Measurements from ENCODE around the gene MINDY2. TPM values are rescaled to one million over a fixed set of nuclear protein-coding genes. Genes with fewer than 3 reads are reported as not detected.

MINDY2 gene
- polyA plus RNA-seq, 3 donors from 2014 or later: 9.4 to 22.6 (median 16.5) TPM

DNA sequence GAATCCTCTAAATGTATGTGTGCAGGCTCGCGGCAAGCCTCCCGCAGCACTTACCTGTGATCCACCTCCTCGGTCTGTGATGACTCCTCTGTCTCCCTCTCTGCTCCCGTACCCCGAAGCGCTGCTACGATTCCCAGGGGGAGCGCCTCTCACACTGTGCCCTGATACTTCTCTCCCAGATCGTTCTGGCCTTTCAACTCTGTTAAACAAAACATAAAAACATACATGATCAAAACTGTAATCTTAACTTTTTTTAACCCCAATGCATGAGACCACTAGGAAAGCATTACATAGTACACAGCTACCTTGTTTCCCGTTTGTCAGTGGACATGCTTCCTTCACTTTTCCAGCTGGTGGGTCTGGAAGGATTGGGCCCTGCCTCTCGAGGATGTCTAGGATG lies 115.8 kb downstream of the MINDY2 start:
- H3K4me3 Mint-ChIP-seq: no peak overlapping the region
- no peak for DNase-seq
- no peaks in the 10 kb centered on the region for H3K9me3 Mint-ChIP-seq
- peak overlapping the region in 3 of 6 donors; percentile 22 to 59 (median 37) for H3K27ac Mint-ChIP-seq
- peaks cover 36 to 71% (median 60%) of the 10 kb centered on the region in 3 donors for H3K36me3 Mint-ChIP-seq
- peaks cover 2 to 13% of the 10 kb centered on the region in 2 donors for H3K4me1 Mint-ChIP-seq
- peaks cover 0 to 4% (median 0%) of the 10 kb centered on the region in 3 donors for H3K27me3 Mint-ChIP-seq (ENCODE audit: low read depth in 3 of 3)

DNA sequence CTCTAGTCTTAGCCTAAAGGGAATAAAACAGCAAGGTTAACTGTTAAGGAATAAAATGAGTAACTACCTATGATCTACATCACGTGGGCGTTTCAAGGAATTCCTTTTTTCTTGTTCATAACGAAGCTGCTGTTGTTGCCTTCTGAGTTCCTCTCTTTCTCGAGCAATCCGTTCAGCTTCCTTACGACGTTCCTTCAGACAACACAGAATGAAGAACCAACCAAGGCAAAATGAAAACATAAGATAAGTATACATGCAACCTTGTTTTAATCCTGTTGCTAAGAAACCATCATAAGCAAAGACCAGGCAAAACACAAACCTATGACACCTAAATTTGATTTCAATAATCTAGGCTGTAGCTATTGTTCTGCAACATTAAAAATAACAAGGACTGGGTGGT lies 118.3 kb downstream of the MINDY2 start:
- H3K27me3 Mint-ChIP-seq (ENCODE audit: low read depth in 3 of 3): peaks cover 0 to 2% (median 0%) of the 10 kb centered on the region in 3 donors
- peaks cover 37 to 75% (median 64%) of the 10 kb centered on the region in 3 donors for H3K36me3 Mint-ChIP-seq
- no peak overlapping the region for H3K27ac Mint-ChIP-seq
- peaks cover 0 to 5% of the 10 kb centered on the region in 2 donors for H3K4me1 Mint-ChIP-seq
- H3K4me3 Mint-ChIP-seq: no peak overlapping the region
- H3K9me3 Mint-ChIP-seq: no peaks in the 10 kb centered on the region
- DNase-seq: no peak

DNA sequence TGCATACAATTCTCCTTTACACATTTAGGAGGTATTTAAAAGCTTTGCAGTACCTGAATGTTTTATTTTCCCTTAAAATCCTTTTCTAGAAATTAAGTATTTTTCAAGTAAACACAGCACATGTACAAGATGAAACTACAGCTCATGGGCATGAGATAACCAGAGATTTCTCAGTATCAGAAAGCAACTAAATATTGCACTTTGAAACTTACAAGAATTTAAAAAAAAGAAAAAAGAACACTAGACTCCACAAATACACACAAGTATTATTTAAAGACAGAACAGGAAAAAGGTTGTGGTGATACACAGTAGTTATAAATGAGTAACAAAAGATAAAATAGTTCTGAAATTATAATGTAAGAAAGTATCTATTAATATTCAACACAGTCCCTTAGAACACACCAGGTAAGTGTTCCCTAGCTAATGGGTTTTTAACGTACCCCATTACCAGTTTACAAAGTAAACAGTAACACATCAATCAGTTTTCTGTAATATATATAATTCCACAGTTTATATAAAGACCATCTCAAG lies 127.1 kb downstream of the MINDY2 start:
- H3K4me3 Mint-ChIP-seq: no peak overlapping the region
- no peaks in the 10 kb centered on the region for H3K27me3 Mint-ChIP-seq (ENCODE audit: low read depth in 3 of 3)
- H3K4me1 Mint-ChIP-seq: peaks cover 9 to 43% of the 10 kb centered on the region in 2 donors
- peak overlapping the region in 1 of 6 donors; percentile 31 for H3K27ac Mint-ChIP-seq
- no peaks in the 10 kb centered on the region for H3K9me3 Mint-ChIP-seq
- no peak for DNase-seq
- H3K36me3 Mint-ChIP-seq: peaks cover 20 to 49% (median 27%) of the 10 kb centered on the region in 3 donors

DNA sequence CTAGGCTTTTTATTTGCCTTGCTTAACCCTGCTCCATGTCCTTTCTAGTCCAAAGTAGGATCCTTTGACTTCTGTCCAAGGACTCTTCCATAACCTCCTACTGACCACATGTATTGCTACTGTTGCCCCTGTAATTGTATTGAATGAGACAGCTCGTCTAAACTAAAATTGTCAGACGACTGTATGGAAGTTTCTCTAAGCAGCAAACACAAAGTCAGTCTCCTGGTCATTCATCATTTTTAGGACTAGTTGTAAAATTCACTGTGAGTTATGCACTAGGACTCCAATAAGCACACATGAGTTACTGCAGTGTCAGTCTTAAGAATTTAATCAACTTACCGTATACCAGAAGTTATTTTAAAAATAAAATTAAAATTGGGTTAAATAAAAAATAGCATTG lies 129.5 kb downstream of the MINDY2 start:
- peaks cover 9 to 37% of the 10 kb centered on the region in 2 donors for H3K4me1 Mint-ChIP-seq
- no peak overlapping the region for H3K4me3 Mint-ChIP-seq
- no peaks in the 10 kb centered on the region for H3K27me3 Mint-ChIP-seq (ENCODE audit: low read depth in 3 of 3)
- H3K27ac Mint-ChIP-seq: peak overlapping the region in 2 of 6 donors; percentile 17 to 40
- H3K9me3 Mint-ChIP-seq: no peaks in the 10 kb centered on the region
- DNase-seq: no peak
- H3K36me3 Mint-ChIP-seq: peaks cover 12 to 31% (median 14%) of the 10 kb centered on the region in 3 donors

DNA sequence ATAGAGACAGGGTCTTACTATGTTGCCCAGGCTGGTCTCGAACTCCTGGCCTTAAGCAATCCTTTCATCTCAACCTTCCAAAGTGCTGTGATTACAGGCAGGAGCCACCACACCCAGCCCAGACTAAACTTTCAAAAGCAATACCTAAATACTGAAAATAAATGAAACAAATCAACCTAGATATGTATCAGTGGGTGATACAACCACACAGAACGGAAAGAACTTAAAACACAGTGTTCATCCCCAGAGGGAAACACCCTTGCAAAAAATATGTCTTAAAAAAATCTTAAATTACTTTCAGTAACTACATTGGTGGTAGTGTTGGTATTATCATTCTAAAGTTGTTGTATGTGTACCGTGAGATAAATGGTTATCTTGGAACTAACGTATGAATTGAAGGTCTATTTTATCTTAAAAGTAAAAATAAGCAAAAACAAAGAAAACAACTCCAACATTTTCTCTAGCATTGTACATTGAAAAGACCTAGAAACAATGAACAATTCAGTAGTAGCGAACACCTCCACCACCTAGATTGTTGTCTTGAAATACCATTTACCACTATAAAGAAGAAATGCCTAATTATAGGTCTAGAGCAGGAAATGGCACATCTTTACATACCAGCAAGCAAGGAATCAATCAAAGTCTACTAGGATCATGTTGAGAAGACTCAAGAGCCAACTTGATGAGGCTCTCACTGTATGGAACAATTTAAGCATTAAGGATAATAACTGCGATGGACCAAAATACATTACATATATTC lies 137.6 kb downstream of the MINDY2 start:
- no peaks in the 10 kb centered on the region for H3K9me3 Mint-ChIP-seq
- peaks cover 0 to 9% (median 8%) of the 10 kb centered on the region in 3 donors for H3K36me3 Mint-ChIP-seq
- peak overlapping the region in 3 of 5 donors; percentile 7 to 47 (median 44) for H3K4me3 Mint-ChIP-seq
- H3K27me3 Mint-ChIP-seq (ENCODE audit: low read depth in 3 of 3): peaks cover 0 to 2% (median 0%) of the 10 kb centered on the region in 3 donors
- peaks cover 46 to 64% of the 10 kb centered on the region in 2 donors for H3K4me1 Mint-ChIP-seq
- DNase-seq: peak in 1 of 3 donors; percentile 5
- H3K27ac Mint-ChIP-seq: peak overlapping the region in 5 of 6 donors; percentile 64 to 82 (median 77)

DNA sequence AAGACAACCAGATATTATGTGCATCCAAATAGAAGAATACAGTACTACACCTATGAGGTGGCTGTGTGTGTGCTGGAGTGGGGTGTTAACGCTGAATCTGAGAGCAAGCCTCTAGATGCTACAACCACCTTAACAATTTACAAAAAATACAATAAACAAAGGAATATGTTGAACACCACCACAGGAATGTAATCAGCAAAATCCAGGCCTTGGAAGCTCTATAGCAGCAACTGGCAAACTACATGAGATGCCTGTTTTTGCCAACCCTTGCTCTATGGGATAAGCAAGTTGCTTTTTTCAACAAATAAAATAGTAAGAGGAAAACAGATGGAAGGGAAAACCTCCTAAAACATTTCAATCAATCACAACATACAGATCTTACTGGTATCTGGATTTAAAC lies 138.5 kb downstream of the MINDY2 start:
- no peaks in the 10 kb centered on the region for H3K9me3 Mint-ChIP-seq
- peaks cover 0 to 6% (median 0%) of the 10 kb centered on the region in 3 donors for H3K27me3 Mint-ChIP-seq (ENCODE audit: low read depth in 3 of 3)
- DNase-seq: no peak
- peaks cover 5 to 17% (median 15%) of the 10 kb centered on the region in 3 donors for H3K36me3 Mint-ChIP-seq
- no peak overlapping the region for H3K4me3 Mint-ChIP-seq
- H3K27ac Mint-ChIP-seq: peak overlapping the region; percentile 5 to 73 (median 66)
- H3K4me1 Mint-ChIP-seq: peaks cover 51 to 73% of the 10 kb centered on the region in 2 donors

DNA sequence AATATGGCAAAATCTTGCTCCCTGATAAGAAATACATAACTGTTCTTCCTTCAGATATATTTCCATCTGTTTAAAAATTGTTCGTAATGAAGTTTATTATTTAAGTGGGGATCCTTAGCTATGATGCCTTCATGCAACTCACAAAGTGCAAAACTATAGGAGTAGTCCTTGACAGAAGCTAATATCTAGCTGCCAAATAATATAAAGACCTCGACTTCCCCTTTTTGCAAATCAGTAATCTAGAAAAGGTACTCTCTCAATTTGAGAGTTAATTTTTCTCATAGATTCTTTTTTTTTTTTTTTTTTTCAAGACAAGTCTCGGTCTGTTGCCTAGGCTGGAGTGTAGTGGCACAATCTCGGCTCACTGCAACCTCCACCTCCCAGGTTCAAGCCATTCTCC lies 139.4 kb downstream of the MINDY2 start:
- H3K27me3 Mint-ChIP-seq (ENCODE audit: low read depth in 3 of 3): peaks cover 0 to 6% (median 0%) of the 10 kb centered on the region in 3 donors
- H3K4me1 Mint-ChIP-seq: peaks cover 54 to 78% of the 10 kb centered on the region in 2 donors
- peak overlapping the region in 3 of 6 donors; percentile 8 to 82 (median 66) for H3K27ac Mint-ChIP-seq
- peaks cover 5 to 18% (median 17%) of the 10 kb centered on the region in 3 donors for H3K36me3 Mint-ChIP-seq
- no peaks in the 10 kb centered on the region for H3K9me3 Mint-ChIP-seq
- no peak for DNase-seq
- no peak overlapping the region for H3K4me3 Mint-ChIP-seq

Other genes starting within 250 kb of the MINDY2 start
- gene ADAM10, start 21.6 kb upstream of the MINDY2 start, polyA plus RNA-seq: 100 to 1,000 TPM; 136 to 314 (median 192) TPM
- gene SLTM, start 162.4 kb downstream of the MINDY2 start, polyA plus RNA-seq: 100 to 1,000 TPM in 1 of 3 donors, 10 to 100 TPM in 2; 17.3 to 100 (median 66.7) TPM
- gene RNF111, start 216.4 kb downstream of the MINDY2 start, polyA plus RNA-seq: 10 to 100 TPM in 2 of 3 donors, 1 to 10 TPM in 1; 8.1 to 19.1 (median 10.8) TPM

Data from immature natural killer cell (primary cell).